OCI-LY3 (cell line): ENCODE results near the gene OR10T2.

Experiments used
- H2AFZ ChIP-seq: fragments of 200-600, 300-600 bp; shearing (Covaris generic); 2 replicates; pipeline ENCODE4 v1.6.0; 2014; ENCODE audit warnings: antibody characterized with exemption, low read depth, low read length
- H3K27ac ChIP-seq: fragments of 200-600, 300-600 bp; sonication (generic); 2 replicates; pipeline ENCODE4 v1.5.1; 2014; ENCODE audit warnings: mild to moderate bottlenecking, low read length, moderate library complexity, mixed read lengths
- H3K27me3 ChIP-seq: fragments of 200-600, 300-600 bp; sonication (generic); 2 replicates; pipeline ENCODE4 v1.6.1; 2014; ENCODE audit warnings: low read depth, low read length, mixed read lengths
- H3K36me3 ChIP-seq: fragments of 200-600, 300-600 bp; sonication (generic); replicated peaks from 2 replicates; pipeline ENCODE3; 2014; ENCODE audit warnings: low read depth, low read length, mixed read lengths
- H3K4me1 ChIP-seq: fragments of 300-600, 200-600 bp; sonication (generic); 2 replicates; pipeline ENCODE4 v1.6.1; 2014; ENCODE audit warnings: low read length, mixed read lengths
- H3K4me2 ChIP-seq: fragments of 200-600, 300-600 bp; sonication (generic); 2 replicates; pipeline ENCODE4 v1.6.1; 2014; ENCODE audit warnings: low read length, mixed read lengths
- H3K4me3 ChIP-seq: fragments of 300-600, 200-600 bp; sonication (generic); 2 replicates; pipeline ENCODE4 v1.5.1; 2014; ENCODE audit warnings: antibody characterized with exemption, mild to moderate bottlenecking, low read length, moderate library complexity
- H3K79me2 ChIP-seq: fragments of 300-600, 200-600 bp; shearing (Covaris generic); 2 replicates; pipeline ENCODE4 v1.6.1; 2014; ENCODE audit warnings: mild to moderate bottlenecking, low read length, mixed read lengths
- H3K9ac ChIP-seq: fragments of 300-600, 200-600 bp; shearing (Covaris generic); 2 replicates; pipeline ENCODE4 v1.6.0; 2014; ENCODE audit warnings: mild to moderate bottlenecking, low read length, moderate library complexity
- H3K9me3 ChIP-seq: fragments of 200-600, 300-600 bp; shearing (Covaris generic); 2 replicates; pipeline ENCODE4 v1.6.1; 2014; ENCODE audit warnings: low read length, mixed read lengths; ENCODE audit not compliant: insufficient read depth
- H4K20me1 ChIP-seq: fragments of 200-600, 300-600 bp; sonication (generic); 2 replicates; pipeline ENCODE4 v1.6.1; 2016; ENCODE audit warnings: low read length, mixed read lengths; ENCODE audit not compliant: insufficient read depth
- EZH2phosphoT487 ChIP-seq: fragments of 200-600 bp; shearing (Covaris generic); IDR thresholded peaks from 2 replicates; pipeline ENCODE4 v1.6.1; 2018; ENCODE audit warnings: antibody characterized with exemption, mixed run types, low read depth
- TF ChIP-seq, protein P1 (sequence below): fragments of 200-600, 300-600 bp; sonication (generic); IDR thresholded peaks from 2 replicates; pipeline ENCODE4 v1.5.1; 2014; ENCODE audit warnings: antibody characterized with exemption, low read length, low read depth

The OR10T2 gene

DNA sequence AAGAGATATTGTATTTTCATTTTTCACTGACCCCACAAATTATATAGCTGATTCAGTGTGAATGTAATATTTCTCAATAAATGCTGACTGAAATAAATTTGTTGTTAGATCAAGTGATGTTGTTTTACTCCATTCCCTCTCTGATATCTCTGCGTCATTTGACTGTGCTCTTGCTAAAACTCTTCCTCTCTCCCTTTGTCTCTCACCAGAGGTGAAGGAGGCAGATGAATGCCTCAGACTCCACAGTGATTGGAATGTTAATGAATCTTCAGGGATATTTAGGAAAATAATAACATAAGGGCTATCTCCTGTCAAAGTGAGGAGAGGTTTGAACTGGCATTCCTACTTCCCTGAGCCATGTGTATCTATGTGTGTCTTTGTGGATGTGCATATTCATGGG is 41.8 kb downstream of the OR10T2 start:
- Histone ChIP-seq H2AFZ (no peak overlapping the region), H3K4me1 (peaks cover 33% of the 10 kb centered on the region)
- TF ChIP-seq, protein P1, sequence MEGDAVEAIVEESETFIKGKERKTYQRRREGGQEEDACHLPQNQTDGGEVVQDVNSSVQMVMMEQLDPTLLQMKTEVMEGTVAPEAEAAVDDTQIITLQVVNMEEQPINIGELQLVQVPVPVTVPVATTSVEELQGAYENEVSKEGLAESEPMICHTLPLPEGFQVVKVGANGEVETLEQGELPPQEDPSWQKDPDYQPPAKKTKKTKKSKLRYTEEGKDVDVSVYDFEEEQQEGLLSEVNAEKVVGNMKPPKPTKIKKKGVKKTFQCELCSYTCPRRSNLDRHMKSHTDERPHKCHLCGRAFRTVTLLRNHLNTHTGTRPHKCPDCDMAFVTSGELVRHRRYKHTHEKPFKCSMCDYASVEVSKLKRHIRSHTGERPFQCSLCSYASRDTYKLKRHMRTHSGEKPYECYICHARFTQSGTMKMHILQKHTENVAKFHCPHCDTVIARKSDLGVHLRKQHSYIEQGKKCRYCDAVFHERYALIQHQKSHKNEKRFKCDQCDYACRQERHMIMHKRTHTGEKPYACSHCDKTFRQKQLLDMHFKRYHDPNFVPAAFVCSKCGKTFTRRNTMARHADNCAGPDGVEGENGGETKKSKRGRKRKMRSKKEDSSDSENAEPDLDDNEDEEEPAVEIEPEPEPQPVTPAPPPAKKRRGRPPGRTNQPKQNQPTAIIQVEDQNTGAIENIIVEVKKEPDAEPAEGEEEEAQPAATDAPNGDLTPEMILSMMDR, result no peak
- TF ChIP-seq EZH2phosphoT487, result no peak

DNA sequence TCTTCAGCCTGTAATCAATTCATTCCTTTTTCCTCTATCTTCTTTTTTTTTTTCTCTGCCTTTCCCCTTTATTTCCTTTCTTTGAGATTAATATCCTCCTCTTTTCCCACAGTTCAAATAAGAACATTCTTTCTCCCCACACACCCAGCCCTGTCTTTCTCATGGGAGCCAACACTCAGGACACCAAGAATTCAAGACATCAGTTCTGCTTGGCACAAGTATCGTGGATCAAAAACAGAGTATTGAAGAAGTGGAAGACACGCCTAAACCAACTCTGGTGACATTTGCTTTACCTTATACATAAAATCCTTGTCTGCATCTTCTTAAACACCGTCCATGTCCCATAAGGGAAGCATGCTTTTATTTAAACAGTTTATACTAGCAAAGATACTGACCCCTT is 42.6 kb downstream of the OR10T2 start:
- H3K9me3 ChIP-seq, result no peaks in the 10 kb centered on the region
- peaks cover 27% of the 10 kb centered on the region for H3K4me1 ChIP-seq
- TF ChIP-seq, protein P1, result no peak
- TF ChIP-seq EZH2phosphoT487, result no peak
- H3K79me2 ChIP-seq, result no peaks in the 10 kb centered on the region
- no peaks in the 10 kb centered on the region for H4K20me1 ChIP-seq
- no peaks in the 10 kb centered on the region for H3K36me3 ChIP-seq
- H3K4me2 ChIP-seq, result no peak overlapping the region
- no peak overlapping the region for H3K4me3 ChIP-seq
- peaks cover 25% of the 10 kb centered on the region; the same call in 1 of the 2 replicates for H3K27me3 ChIP-seq
- H3K27ac ChIP-seq, result no peak overlapping the region
- H2AFZ ChIP-seq, result no peak overlapping the region
- no peak overlapping the region for H3K9ac ChIP-seq

More for the DNA sequence above, 41.8 kb downstream of the OR10T2 start:
- Histone ChIP-seq H3K9ac (no peak overlapping the region), H3K27ac (no peak overlapping the region), H3K4me3 (no peak overlapping the region), H3K27me3 (peaks cover 25% of the 10 kb centered on the region; the same call in 1 of the 2 replicates), H4K20me1 (no peaks in the 10 kb centered on the region), H3K79me2 (no peaks in the 10 kb centered on the region), H3K4me2 (no peak overlapping the region), H3K36me3 (no peaks in the 10 kb centered on the region), H3K9me3 (no peaks in the 10 kb centered on the region)

DNA sequence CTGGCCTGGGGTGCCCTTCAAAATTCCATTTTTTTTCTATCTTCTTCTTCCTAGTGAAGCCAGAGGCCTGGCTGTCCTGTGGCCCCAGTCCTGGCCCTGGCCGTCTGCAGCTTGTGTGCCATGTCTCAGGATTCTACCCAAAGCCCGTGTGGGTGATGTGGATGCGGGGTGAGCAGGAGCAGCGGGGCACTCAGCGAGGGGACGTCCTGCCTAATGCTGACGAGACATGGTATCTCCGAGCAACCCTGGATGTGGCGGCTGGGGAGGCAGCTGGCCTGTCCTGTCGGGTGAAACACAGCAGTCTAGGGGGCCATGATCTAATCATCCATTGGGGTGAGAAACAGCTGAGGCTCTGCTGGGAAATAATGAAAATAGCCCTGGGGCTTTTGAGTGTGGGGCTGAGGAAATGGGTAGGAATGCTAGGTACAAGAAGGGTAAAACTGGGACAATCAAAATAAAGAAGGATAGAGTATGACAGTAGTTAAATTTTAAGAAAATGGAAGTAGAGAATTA is 43.4 kb downstream of the OR10T2 start:
- Histone ChIP-seq H3K4me1 (peaks cover 27% of the 10 kb centered on the region), H3K36me3 (no peaks in the 10 kb centered on the region), H3K27ac (no peak overlapping the region), H4K20me1 (no peaks in the 10 kb centered on the region), H3K4me2 (no peak overlapping the region), H3K9ac (no peak overlapping the region), H2AFZ (no peak overlapping the region), H3K27me3 (peaks cover 25% of the 10 kb centered on the region; the same call in 1 of the 2 replicates), H3K4me3 (no peak overlapping the region), H3K9me3 (no peaks in the 10 kb centered on the region), H3K79me2 (no peaks in the 10 kb centered on the region)
- TF ChIP-seq, protein P1, result no peak
- TF ChIP-seq EZH2phosphoT487, result no peak

DNA sequence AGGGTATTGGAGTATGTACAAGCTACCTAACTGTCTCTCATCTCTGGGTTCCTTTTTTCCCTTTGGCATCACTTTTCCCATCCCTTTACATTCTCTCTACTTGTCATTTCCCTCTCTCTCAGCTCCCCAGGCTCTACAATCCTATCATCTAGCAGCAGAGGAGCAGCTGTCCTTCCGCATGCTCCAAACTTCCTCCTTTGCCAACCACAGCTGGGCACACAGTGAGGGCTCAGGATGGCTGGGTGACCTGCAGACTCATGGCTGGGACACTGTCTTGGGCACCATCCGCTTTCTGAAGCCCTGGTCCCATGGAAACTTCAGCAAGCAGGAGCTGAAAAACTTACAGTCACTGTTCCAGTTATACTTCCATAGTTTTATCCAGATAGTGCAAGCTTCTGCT is 45.0 kb downstream of the OR10T2 start:
- H3K79me2 ChIP-seq, result no peaks in the 10 kb centered on the region
- H3K9ac ChIP-seq, result no peak overlapping the region
- no peaks in the 10 kb centered on the region for H3K9me3 ChIP-seq
- H2AFZ ChIP-seq, result no peak overlapping the region
- H3K4me2 ChIP-seq, result peak overlapping the region; percentile 52; the same call in 1 of the 2 replicates
- H3K36me3 ChIP-seq, result no peaks in the 10 kb centered on the region
- peaks cover 25% of the 10 kb centered on the region; the same call in 1 of the 2 replicates for H3K27me3 ChIP-seq
- no peaks in the 10 kb centered on the region for H4K20me1 ChIP-seq
- no peak for TF ChIP-seq EZH2phosphoT487
- TF ChIP-seq, protein P1, result no peak
- no peak overlapping the region for H3K4me3 ChIP-seq
- H3K4me1 ChIP-seq, result peaks cover 19% of the 10 kb centered on the region
- no peak overlapping the region for H3K27ac ChIP-seq
